GM18526 (cell line): ENCODE results near the gene DUSP16.

Experiments used
- POLR2A ChIP-seq: IDR thresholded peaks from 3 replicates; pipeline ENCODE4 v1.6.1; 2011; ENCODE audit not compliant: insufficient read length; ENCODE audit errors: extremely low read depth

The DUSP16 gene

DNA sequence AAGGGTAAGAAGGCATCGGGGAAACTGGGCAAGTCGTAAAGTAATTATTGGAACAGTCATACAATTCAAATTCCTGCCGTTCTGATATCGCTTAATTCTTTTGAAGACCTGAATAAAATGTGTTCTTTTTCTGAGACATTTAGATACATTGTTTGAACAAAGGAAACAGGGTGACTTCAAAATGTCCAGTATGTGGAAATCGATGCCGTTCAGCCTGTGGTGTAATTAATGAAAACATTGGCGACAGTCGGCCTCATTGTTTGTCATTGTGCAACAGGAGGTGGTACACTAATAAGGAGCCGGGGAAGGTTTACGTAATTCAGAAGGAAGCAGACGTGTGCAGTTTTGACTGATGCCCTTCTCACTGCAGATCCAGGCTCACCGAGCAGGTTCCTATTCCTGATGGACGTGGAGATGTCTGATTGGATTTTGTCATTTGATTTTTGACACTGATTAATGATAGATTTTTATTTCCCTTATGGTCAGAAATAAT, 113.1 kb downstream of the DUSP16 start:
- TF ChIP-seq POLR2A = no peak

DNA sequence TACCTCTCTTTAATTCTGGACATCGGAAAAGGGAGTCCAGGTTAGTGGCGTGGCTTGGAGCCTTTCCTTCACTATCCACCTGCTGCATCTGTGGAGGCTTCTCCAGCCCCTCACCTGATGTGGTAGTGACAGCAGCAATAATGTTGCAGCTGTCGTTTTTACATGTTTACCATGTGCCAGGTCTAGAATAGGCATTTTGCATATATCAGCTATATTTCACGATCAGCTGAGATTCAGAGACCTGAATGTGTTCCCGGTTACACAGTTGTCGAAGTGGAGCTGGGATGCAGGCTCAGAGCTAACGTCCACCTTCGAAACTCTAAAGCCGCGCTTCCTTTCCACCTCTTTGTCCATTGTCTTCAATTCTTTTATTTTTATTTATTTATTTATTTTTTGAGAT, 114.8 kb downstream of the DUSP16 start:
- TF ChIP-seq POLR2A = no peak

DNA sequence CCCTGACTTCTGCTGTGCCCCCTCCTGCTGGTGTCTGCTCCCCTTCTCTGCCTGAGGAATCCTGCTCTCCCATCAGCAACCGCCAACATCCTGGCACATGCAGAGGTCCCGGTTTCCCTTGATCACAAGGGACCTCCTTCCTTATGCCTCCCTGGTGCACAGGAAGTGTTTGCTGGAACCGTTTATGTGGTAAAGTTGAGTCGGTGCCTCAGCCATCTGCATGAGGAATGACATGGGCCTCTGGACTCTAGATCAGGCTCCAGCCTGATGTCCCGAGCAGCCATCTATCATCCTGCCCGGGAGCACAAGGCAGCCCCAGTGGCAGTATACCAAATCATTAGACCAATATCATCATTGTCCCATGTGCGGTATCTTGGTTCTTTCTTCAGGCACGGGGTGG, 115.4 kb downstream of the DUSP16 start:
- TF ChIP-seq POLR2A = no peak

DNA sequence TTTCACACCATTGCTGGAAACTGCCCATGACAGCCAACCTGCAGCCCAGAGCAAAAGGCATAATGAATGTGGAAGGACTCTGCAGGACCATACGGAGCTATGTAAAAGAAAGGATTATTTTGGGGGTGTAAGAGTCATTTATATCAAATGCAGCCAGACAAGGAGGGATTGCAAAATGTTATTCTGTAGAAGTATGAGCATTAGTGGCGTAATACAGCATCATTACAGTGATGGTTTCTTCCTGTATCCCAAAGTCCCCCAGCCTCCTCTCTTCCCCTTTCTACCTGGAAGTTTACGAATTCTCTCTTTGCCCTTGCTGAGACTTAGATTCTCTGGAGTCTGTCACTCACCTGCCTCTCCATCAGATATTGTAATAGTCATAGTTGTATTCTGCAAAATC, 115.9 kb downstream of the DUSP16 start:
- no peak for TF ChIP-seq POLR2A

DNA sequence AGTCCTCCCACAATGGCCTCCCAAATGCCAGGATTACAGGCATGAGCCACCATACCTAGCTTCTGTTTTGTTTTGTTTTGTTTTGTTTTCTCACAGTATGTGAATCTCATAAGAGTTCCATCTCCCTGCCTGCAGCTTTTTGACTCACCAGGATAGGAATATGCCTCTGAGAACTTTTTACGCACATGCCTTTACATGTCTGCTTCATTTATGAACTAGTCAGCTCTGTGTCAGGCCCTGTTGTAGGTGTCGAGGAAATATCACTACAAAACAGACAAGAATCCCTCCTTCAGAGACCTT, 116.8 kb downstream of the DUSP16 start:
- TF ChIP-seq POLR2A = no peak

DNA sequence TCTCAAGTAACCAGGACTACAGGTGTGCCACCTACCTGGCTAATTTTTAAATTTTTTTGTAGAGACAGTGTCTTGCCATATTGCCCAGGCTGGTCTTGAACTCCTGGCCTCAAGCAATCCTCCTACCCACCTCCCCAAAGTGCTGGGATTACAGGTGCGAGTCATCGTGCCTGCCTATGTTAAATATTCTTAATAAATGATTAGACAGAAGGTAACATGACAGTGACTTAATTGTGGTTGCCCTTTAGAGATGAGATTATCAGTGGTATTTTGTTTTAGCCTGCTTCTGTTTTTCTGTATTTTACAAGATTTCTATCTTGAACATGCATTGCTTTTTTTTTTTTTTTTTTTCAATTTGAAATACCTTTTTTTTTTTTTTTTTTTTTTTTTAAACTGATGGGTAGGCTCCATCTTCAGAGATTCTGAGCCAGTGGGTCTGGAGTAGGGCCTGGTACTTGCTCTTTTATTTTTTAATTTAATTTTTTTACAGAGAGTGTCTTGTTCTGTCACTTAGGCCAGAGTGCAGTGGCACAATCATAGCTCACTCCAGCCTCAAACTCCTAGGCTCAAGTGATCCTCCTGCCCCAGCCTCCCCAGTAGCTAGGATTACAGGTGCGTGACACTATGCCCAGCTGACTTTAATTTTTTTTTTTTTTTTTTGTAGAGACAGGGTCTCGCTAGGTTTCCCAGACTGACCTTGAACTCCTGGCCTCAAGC, 117.3 kb downstream of the DUSP16 start:
- no peak for TF ChIP-seq POLR2A

DNA sequence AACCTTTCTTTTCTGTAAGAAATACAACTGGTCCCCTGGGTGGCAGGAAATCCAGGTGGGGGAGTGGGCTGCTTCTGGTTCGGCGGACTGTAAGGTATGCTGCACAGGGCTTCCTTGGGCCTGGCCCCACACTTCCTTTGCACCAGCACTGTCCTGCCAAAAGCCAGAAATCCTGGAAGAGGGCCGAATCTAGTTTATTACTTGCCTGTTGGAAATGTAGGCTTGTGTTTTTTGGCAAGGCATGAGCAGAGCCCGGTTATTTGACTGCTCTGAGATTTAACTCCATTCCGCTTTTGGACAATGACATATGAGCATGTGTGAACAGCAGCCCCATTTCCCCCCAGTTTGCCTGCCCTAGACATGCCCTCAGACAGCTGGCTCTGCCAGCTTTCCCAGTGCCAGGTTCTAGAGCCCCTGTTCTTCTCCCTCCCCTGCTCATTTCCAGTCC, 119.2 kb downstream of the DUSP16 start:
- TF ChIP-seq POLR2A = no peak

DNA sequence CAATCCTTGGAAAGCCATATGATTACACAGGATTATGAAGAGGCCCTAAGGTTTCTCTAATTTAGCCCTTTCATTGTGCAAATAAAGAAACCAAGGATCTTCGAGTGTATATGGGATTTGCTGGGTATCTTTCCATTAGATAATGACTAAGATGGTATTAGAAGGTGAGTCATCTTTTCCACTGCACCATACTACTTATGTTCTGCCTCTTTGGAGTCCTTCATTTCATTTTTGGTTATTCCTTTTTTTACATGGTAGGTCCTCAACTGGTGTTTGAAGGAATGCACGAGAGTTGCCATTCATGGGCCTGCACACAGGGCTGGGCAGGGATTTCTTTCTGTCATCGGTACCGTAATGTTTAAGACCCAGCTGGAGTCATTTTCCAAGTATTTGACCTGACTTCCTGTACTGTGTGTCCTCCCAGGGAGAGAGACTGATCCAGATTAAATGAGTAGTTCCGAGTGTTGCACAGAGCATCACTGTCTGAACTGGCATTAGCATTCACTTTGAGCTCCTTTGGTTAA, 120.1 kb downstream of the DUSP16 start:
- no peak for TF ChIP-seq POLR2A

DNA sequence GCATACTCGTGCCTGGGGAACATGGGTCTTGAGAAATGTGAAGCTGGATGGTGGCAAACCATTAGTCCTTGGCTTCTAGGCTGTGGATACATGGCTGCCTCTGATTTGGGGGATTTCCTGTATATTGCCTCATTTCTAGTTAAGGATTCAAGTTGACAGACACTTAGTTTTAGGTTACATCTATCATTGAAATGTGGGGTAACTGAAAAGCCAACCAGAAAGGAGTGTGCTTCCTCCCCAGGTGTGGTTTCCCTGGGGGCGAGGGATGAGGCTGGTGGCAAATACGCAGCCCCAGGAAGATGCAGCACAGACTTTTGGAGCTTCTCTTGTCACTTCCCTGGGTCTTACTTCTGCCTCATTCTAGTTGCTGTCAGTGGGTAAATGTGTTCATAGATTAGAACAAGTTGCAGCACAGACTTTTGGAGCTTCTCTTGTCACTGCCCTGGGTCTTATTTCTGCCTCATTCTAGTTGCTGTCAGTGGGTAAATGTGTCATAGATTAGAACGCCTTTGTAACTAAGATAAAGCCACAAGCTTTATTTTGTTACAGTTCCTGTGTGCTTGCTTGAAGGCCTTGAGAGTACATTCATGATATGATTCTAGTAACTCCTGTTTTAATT, 120.7 kb downstream of the DUSP16 start:
- TF ChIP-seq POLR2A = no peak

DNA sequence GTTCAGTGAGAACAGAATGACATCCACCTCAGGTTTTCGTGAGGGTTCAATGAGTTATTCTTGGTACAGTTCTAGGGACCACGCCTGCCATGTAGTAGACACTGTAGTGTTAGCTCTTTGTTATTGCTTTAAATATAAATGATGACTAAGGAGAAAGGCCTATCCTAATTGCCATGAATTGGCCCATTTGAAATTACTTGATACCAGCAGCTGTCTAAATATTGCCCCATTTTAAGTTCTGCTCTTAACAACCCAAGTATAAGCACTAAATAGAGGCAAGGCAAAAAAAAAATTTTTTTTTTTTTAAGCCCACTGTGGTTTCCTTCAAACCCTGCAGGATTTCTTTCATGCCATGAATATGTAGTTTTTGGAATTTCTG, 121.2 kb downstream of the DUSP16 start:
- no peak for TF ChIP-seq POLR2A

DNA sequence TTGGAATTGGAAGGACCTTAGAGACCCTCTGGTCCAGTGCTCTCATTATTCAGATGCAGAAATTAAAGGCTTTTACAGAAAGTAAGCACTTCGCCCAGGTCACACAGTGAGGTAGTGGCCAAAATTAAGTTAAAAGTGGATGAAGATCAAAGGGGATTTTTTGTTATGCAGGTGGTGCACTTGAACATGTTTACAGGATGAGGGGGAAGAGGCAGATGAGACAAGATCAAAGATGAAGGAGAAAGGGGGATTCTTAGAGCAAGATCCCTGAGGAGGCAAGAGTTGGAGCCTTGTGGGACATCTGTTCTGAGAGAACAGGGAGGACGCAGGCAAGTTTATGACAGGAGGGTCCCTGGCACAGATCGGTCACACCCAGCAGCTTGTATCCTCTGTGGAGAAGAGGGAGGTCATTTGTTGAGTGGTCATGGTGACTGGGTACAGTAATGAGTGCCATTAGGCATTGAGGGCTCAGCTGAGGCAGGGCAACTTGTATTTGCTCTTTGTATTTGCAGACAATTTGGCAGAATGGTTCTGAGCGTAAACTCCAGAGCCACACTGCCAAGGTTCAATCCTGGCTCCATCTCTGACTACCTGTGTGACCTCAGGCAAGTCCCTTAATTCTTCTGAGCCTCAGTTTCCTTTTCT, 121.8 kb downstream of the DUSP16 start:
- no peak for TF ChIP-seq POLR2A

DNA sequence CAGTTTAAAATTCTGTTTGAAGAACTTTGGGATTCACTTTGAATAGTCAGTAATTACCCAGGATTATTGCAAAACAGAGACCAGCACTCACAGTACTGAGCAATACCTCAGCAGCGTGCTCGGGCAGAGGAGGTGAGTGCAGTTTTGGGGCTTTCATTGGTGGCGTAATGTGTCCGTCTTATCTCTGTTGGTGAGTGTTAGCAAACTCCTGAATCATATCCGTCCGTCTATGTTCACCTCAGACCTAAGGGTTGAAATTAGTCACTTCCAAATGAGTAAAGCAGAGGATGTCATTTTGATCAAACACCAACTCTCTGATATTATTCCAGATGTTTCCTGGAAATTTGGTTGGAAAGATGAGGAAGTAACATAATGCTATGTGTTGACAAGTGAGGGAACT, 123.0 kb downstream of the DUSP16 start:
- no peak for TF ChIP-seq POLR2A

DNA sequence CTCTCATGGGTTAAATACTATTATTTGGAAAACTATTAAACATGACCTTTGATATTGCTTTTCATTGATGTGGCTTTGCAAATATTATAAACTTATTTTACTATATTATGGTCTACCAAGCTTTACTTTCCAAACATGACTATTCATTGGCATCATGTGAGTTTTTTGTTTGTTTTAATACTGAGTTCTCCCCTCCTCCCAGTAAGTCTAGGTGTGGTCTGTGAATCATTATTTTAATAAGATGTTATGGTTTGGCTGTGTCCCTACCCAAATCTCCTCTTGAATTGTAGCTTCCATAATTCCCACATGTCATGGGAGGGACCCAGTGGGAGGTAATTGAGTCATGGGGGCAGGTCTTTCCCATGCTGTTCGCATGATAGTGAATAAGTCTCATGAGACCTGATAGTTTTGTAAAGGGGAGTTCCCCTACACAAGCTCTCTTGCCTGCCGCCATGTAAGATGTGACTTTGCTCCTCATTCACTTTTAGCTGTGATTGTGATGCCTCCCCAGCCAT, 125.8 kb downstream of the DUSP16 start:
- no peak for TF ChIP-seq POLR2A

DNA sequence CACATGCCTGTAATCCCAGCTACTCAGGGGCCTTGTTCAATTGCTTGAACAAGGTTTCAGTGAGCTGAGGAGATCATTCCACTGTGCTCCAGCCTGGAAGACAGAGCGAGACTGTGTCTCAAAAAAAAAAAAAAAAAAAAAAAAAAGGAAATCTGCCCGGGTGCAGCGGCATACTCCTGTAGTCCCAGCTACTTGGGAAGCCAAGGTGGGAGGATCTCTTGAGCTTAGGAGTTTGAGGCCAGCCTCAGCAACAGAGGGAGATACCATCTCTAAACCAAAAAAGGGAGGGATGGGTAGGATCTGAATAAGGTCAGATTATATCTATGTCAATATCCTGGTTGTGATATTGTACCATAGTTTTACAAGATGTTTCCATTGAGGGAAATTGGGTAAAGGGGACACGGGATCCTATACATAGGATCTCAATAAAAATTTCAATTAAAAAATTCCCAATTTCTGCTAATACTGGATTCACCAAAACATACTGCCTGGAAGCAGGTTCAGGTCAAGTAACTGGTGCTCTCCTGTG, 129.4 kb downstream of the DUSP16 start:
- no peak for TF ChIP-seq POLR2A

DNA sequence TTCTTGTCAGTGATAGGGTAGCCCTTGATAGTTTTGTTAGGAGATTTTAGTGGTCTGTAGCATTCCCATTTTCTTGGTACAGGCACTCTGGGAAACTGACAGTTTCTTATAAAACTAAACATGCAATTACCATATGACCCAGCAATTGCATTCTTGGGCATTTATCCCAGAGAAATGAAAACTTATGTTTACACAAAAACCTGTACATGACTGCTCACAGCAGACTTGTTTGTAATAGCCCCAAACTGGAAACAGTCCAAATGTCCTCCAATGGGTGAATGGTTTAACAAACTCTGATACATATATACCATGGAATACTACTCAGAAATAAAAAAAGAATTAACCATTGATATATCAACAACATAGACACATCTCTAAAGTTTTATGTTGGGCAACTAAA, 130.3 kb downstream of the DUSP16 start:
- no peak for TF ChIP-seq POLR2A
